ENCODE results near the gene FCRL2. TPM values are rescaled to one million over a fixed set of nuclear protein-coding genes. Genes with fewer than 3 reads are reported as not detected.
"Not testable (repeated sequence)": the region's sequence is repeated elsewhere in the genome, so short reads cannot be mapped to it uniquely, and the experiment has no call there.

Gene FCRL2
- total RNA-seq, 1 donor from 2014 or later = not detected

DNA sequence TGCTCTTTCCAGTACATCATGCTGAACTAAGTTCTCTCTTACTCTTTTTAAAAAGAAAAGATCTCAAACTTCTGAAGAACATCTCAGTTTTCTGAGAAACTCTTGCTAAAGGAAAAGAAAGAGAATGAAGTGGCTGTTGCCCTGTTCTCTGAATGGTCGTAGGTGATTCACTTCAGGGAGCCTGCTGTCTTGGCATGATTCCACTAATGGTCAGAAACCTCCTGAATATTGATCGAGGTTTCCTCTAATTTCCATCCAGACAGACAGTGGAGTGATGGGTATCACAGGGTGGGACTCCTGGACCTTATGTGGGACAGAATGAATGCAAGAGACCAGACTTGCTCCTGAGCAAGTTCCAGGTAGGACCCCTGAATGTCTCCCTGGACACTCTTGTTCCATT, 2.5 kb downstream of the FCRL2 start:
- no peaks in the 10 kb centered on the region for H3K4me1 Mint-ChIP-seq
- intact Hi-C loops (cut with micrococcal nuclease) = no loop called here
- peaks cover 1% of the 10 kb centered on the region for H3K27me3 Mint-ChIP-seq
- no peaks in the 10 kb centered on the region for H3K9me3 Mint-ChIP-seq
- DNase-seq = no peak
- H3K36me3 Mint-ChIP-seq (ENCODE audit: low read depth) = no peaks in the 10 kb centered on the region
- H3K27ac Mint-ChIP-seq = no peak overlapping the region
- no peak overlapping the region for H3K4me3 Mint-ChIP-seq

- no peak for DNase-seq
- H3K4me1 Mint-ChIP-seq = no peaks in the 10 kb centered on the region
- H3K9me3 Mint-ChIP-seq = no peaks in the 10 kb centered on the region
- H3K4me3 Mint-ChIP-seq = no peak overlapping the region
- H3K27ac Mint-ChIP-seq = no peak overlapping the region
- no peaks in the 10 kb centered on the region for H3K36me3 Mint-ChIP-seq (ENCODE audit: low read depth)
- H3K27me3 Mint-ChIP-seq = peaks cover 1% of the 10 kb centered on the region
- intact Hi-C loops (cut with micrococcal nuclease) = no loop called here
Observed at GRCh38 chr1:157773493-157774350, 3.2 kb downstream of the FCRL2 start.

DNA sequence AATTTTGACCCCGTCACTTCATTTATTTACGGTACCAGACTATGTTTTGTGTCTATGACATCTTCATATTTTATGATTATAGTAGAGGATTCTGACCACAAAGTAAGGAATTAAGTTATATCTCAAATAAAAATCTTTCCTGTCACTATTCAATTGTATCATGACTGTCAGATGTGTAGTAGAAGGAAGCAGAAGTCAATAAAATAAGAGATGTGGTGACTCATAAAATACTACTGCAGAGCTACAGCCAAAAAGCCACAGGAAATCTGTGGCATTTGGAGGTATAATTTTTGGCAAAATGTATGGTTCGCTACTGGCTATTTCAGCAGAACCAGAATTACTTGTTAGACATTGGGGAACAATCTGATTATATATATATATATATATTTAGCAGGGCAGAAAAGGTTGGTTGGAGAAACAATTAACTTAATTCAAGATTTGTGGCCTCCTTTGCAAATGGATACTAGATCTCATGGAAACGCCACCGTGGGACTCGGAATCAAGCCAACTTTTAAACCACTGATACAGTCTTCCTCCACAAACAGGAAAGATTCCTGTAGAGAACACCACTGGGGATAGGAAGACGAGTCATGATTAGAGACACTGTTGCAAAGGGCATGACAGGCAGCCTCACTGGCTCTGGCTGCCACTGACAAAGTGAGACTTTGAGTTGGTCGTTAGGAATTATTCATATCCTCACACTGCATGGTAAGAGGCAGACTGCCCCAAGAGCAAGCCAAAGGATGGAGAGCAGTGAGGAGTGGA, 5.1 kb downstream of the FCRL2 start:
- intact Hi-C loops (cut with micrococcal nuclease) = no loop called here
- no peak for DNase-seq
- no peaks in the 10 kb centered on the region for H3K9me3 Mint-ChIP-seq
- H3K27me3 Mint-ChIP-seq = peaks cover 1% of the 10 kb centered on the region
- no peak overlapping the region for H3K4me3 Mint-ChIP-seq
- H3K4me1 Mint-ChIP-seq = no peaks in the 10 kb centered on the region
- H3K36me3 Mint-ChIP-seq (ENCODE audit: low read depth) = no peaks in the 10 kb centered on the region
- no peak overlapping the region for H3K27ac Mint-ChIP-seq

DNA sequence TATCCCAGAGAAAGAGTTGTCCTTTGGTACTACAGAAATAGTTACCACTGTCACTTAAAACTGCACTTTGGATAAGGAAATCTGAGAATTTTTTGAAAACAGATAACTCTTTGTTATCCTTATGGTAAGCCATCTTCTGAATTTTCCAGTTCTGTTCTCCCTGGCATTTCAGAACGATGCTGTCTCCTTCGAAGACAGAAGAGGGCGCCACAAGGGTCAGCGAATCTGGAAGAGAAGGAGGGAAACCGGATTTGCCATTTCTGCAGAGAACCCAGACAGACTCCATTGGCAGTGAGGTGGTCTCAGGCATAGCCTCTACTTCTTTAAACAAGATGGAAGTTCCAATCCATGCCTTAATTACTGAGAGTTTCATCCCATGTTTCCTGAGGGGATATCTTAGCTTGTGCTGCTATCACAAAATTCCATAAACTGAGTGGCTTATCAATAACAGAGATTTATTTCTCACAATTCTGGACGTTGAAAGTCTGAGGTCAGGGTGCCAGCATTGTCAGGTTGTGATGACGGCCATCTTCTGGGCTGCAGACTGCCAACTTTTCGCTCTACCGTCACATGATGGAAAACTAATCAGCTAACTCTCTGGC, 6.4 kb downstream of the FCRL2 start:
- no peaks in the 10 kb centered on the region for H3K4me1 Mint-ChIP-seq
- no peak for DNase-seq
- intact Hi-C loops (cut with micrococcal nuclease) = no loop called here

GRCh38 chr1:157766792-157767191, 10.1 kb downstream of the FCRL2 start:
- no peak for DNase-seq
- no peaks in the 10 kb centered on the region for H3K36me3 Mint-ChIP-seq (ENCODE audit: low read depth)
- no peak overlapping the region for H3K4me3 Mint-ChIP-seq
- intact Hi-C loops (cut with micrococcal nuclease) = no loop called here
- no peaks in the 10 kb centered on the region for H3K4me1 Mint-ChIP-seq
- H3K27me3 Mint-ChIP-seq = no peaks in the 10 kb centered on the region
- H3K27ac Mint-ChIP-seq = no peak overlapping the region
- H3K9me3 Mint-ChIP-seq = no peaks in the 10 kb centered on the region

More for the DNA sequence above, 6.4 kb downstream of the FCRL2 start:
- Mint-ChIP-seq H3K27ac (no peak overlapping the region), H3K9me3 (no peaks in the 10 kb centered on the region), H3K4me3 (no peak overlapping the region), H3K36me3 (ENCODE audit: low read depth) (no peaks in the 10 kb centered on the region), H3K27me3 (peaks cover 1% of the 10 kb centered on the region)

- Mint-ChIP-seq H3K27me3 (no peaks in the 10 kb centered on the region), H3K4me1 (no peaks in the 10 kb centered on the region), H3K4me3 (no peak overlapping the region), H3K9me3 (peaks cover 10% of the 10 kb centered on the region), H3K27ac (no peak overlapping the region), H3K36me3 (ENCODE audit: low read depth) (no peaks in the 10 kb centered on the region)
- no peak for DNase-seq
- intact Hi-C loops (cut with micrococcal nuclease) = no loop called here
Observed at GRCh38 chr1:157758018-157758417, 18.9 kb downstream of the FCRL2 start.

GRCh38 chr1:157753611-157754010, 23.3 kb downstream of the FCRL2 start:
- no peak for DNase-seq
- Mint-ChIP-seq H3K9me3 (peaks cover 5% of the 10 kb centered on the region), H3K36me3 (ENCODE audit: low read depth) (no peaks in the 10 kb centered on the region), H3K4me3 (no peak overlapping the region), H3K4me1 (no peaks in the 10 kb centered on the region), H3K27ac (no peak overlapping the region), H3K27me3 (no peaks in the 10 kb centered on the region)
- intact Hi-C loops (cut with micrococcal nuclease) = no loop called here

GRCh38 chr1:157751283-157751682, 25.6 kb downstream of the FCRL2 start:
- H3K4me3 Mint-ChIP-seq = no peak overlapping the region
- no peaks in the 10 kb centered on the region for H3K9me3 Mint-ChIP-seq
- H3K36me3 Mint-ChIP-seq (ENCODE audit: low read depth) = no peaks in the 10 kb centered on the region
- H3K27ac Mint-ChIP-seq = no peak overlapping the region
- no peaks in the 10 kb centered on the region for H3K4me1 Mint-ChIP-seq
- no peak for DNase-seq
- H3K27me3 Mint-ChIP-seq = no peaks in the 10 kb centered on the region
- intact Hi-C loops (cut with micrococcal nuclease) = no loop called here

GRCh38 chr1:157748262-157748817, 28.6 kb downstream of the FCRL2 start:
- no peaks in the 10 kb centered on the region for H3K4me1 Mint-ChIP-seq
- H3K4me3 Mint-ChIP-seq = no peak overlapping the region
- H3K27ac Mint-ChIP-seq = no peak overlapping the region
- no peaks in the 10 kb centered on the region for H3K27me3 Mint-ChIP-seq
- intact Hi-C loops (cut with micrococcal nuclease) = no loop called here
- H3K36me3 Mint-ChIP-seq (ENCODE audit: low read depth) = no peaks in the 10 kb centered on the region
- DNase-seq = no peak
- no peaks in the 10 kb centered on the region for H3K9me3 Mint-ChIP-seq

GRCh38 chr1:157739229-157739901, 37.6 kb downstream of the FCRL2 start:
- intact Hi-C loops (cut with micrococcal nuclease) = no loop called here
- Mint-ChIP-seq H3K4me3 (no peak overlapping the region), H3K27ac (no peak overlapping the region), H3K9me3 (no peaks in the 10 kb centered on the region), H3K36me3 (ENCODE audit: low read depth) (no peaks in the 10 kb centered on the region), H3K27me3 (no peaks in the 10 kb centered on the region), H3K4me1 (no peaks in the 10 kb centered on the region)
- DNase-seq = no peak

DNA sequence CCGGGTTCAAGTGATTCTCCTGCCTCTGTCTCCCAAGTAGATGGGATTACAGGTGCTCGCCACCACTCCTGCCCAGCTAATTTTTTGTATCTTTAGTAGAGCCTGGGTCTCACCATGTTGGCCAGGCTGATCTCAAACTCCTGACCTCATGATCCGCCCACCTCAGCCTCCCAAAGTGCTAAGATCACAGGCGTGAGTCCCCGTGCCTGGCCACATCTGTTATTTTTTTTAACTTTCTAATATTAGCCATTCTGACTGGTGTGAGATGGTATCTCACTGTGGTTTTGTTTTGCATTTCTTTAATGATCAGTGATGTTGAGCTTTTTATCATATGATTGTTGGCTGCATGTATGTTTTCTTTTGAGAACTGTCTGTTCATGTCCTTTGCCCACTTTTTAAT, 40.9 kb downstream of the FCRL2 start:
- H3K4me3 Mint-ChIP-seq; intact Hi-C loops (cut with micrococcal nuclease); H3K4me1 Mint-ChIP-seq; H3K27me3 Mint-ChIP-seq; H3K36me3 Mint-ChIP-seq (ENCODE audit: low read depth); DNase-seq; H3K9me3 Mint-ChIP-seq; H3K27ac Mint-ChIP-seq: not testable (repeated sequence)

DNA sequence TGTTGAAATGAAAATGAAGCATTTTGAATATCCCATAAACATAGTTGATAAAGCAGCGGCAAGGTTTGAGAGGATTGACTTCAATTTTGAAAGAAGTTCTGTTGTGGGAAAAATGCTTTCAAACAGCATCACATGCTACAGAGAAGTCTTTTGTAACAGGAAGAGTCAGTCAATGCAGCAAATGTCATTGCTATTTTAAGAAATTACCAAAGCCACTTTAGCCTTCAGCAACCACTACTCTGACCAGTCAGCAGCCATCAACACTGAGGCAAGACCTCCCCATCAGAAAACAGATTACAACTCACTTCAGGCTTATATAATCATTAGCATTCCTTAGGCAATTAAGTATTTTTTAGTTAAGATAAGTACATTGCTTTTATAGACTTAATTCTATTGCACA, 42.6 kb downstream of the FCRL2 start:
- peak; percentile 34 for DNase-seq
- Mint-ChIP-seq H3K27ac (no peak overlapping the region), H3K27me3 (no peaks in the 10 kb centered on the region), H3K4me3 (no peak overlapping the region), H3K36me3 (ENCODE audit: low read depth) (no peaks in the 10 kb centered on the region), H3K9me3 (no peaks in the 10 kb centered on the region), H3K4me1 (no peaks in the 10 kb centered on the region)
- intact Hi-C loops (cut with micrococcal nuclease) = no loop called here

- Mint-ChIP-seq H3K4me3 (no peak overlapping the region), H3K4me1 (no peaks in the 10 kb centered on the region), H3K27me3 (no peaks in the 10 kb centered on the region), H3K9me3 (peaks cover 5% of the 10 kb centered on the region), H3K27ac (no peak overlapping the region), H3K36me3 (ENCODE audit: low read depth) (no peaks in the 10 kb centered on the region)
- intact Hi-C loops (cut with micrococcal nuclease) = no loop called here
- DNase-seq = peak; percentile 8
Observed at GRCh38 chr1:157732755-157733154, 44.2 kb downstream of the FCRL2 start.

Measured in activated CD4-positive, alpha-beta T cell treated with anti-CD3 and anti-CD28 coated beads, Interleukin-2, amount 10 ng/mL, durations not matched to agents 24 days and 14 days (primary cell).